ENCODE data around the gene DOCK9. TPM values are rescaled to one million over a fixed set of nuclear protein-coding genes. Genes with fewer than 3 reads are reported as not detected.

DOCK9 gene
- total RNA-seq, 4 donors from 2014 or later, result 79.1 to 197 (median 107) TPM

DNA sequence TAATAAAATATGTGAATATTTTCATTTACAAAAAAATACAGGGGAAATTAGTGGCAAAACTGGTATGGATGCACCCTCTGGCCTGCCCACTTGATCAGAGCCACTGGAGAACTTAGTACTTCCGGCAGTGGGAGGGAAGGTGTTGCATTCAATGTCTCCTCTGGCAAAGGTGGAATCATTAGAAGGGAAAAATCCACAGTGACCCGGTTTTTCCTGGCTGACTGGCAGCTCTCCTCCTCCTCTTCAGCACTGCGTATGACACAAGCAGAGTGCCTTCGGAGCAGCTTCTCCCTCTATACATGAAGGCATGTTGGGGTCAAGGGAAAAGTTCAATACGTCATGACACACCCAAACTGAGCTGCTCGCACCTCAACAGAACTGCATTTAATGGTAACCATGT, 123.4 kb downstream of the DOCK9 start:
- intact Hi-C loops (cut with DNase I; ENCODE audit: low total_unique reads), result no loop called here
- no peaks in the 10 kb centered on the region for H3K36me3 ChIP-seq

DNA sequence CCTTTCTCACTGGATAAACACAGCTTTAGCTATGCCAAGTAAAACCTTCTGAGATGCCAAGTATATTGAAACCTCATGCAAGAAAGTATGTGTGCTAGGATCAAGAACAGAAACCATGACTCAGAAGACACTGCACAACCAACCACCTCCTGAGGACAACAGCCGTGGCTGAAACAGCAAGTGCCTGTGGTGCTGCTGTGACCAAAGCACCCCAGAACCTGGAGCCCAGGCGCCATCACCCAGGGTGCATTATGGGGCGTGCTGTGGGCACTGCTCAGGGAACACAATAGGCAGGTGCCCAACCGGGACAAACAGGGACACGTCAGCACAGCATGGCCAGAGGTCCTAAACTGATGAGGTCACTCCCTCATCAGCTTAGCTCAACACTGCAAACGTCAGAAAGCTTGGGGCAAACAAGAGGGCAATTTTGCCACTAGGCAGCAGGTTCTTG, 124.1 kb downstream of the DOCK9 start:
- intact Hi-C loops (cut with DNase I; ENCODE audit: low total_unique reads), result no loop called here
- Histone ChIP-seq H3K36me3 (no peaks in the 10 kb centered on the region), H3K9me3 (no peaks in the 10 kb centered on the region), H3K4me3 (no peak overlapping the region), H3K4me1 (no peaks in the 10 kb centered on the region), H3K27ac (no peak overlapping the region), H3K27me3 (no peaks in the 10 kb centered on the region)
- TF ChIP-seq POLR2A (IDR thresholded peaks at IDR 0.05), result no peak
- no peak for TF ChIP-seq CTCF (IDR thresholded peaks at IDR 0.05)
- no peak for DNase-seq

More for the DNA sequence above, 123.4 kb downstream of the DOCK9 start:
- no peak for DNase-seq
- no peaks in the 10 kb centered on the region for H3K9me3 ChIP-seq
- H3K4me1 ChIP-seq, result no peaks in the 10 kb centered on the region
- H3K27ac ChIP-seq, result no peak overlapping the region
- no peak overlapping the region for H3K4me3 ChIP-seq
- TF ChIP-seq POLR2A (IDR thresholded peaks at IDR 0.05) (no peak), CTCF (IDR thresholded peaks at IDR 0.05) (no peak)
- no peaks in the 10 kb centered on the region for H3K27me3 ChIP-seq

DNA sequence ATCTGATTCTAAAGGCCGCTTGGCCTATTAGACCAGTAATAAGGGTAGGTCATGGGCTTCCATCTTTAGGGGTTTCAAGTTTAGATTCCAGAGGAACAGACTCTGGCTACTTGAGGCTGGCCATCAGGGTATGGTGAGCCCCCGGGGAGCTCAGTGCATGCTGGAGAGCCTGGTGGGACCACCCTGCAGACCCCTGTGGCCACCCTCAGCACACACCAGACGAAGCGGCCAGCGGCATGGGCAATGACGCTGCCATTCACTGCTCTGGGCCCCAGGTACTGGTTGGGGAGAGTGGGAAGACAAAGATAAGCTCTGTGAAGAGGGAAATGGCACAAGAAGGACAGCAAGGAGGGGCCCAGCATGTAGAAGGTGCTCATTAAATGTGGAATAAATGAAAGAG, 126.6 kb downstream of the DOCK9 start:
- Histone ChIP-seq H3K4me1 (no peaks in the 10 kb centered on the region), H3K36me3 (no peaks in the 10 kb centered on the region), H3K4me3 (no peak overlapping the region), H3K27ac (no peak overlapping the region), H3K27me3 (no peaks in the 10 kb centered on the region), H3K9me3 (no peaks in the 10 kb centered on the region)
- intact Hi-C loops (cut with DNase I; ENCODE audit: low total_unique reads), result no loop called here
- no peak for DNase-seq
- no peak for TF ChIP-seq CTCF (IDR thresholded peaks at IDR 0.05)
- TF ChIP-seq POLR2A (IDR thresholded peaks at IDR 0.05), result no peak

DNA sequence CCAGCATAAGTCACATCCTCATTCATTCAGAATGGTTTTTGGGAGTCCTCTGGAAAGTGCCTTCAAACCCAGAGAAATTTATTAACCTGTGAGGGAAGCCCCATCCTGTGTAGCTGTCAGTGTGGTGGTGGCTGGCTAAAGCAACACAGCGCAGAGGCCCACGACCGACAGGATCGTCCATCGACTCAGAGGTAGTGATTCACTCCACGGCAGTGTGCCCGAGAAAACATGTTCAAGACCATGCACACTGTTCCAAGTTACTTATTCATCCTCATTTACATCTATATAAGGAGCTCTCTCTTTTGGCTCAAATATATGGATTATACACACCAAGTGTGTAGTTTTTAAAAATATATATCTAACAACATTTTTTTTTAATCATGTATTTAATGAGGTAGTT, 129.1 kb downstream of the DOCK9 start:
- intact Hi-C loops (cut with DNase I; ENCODE audit: low total_unique reads), result no loop called here
- DNase-seq, result no peak

DNA sequence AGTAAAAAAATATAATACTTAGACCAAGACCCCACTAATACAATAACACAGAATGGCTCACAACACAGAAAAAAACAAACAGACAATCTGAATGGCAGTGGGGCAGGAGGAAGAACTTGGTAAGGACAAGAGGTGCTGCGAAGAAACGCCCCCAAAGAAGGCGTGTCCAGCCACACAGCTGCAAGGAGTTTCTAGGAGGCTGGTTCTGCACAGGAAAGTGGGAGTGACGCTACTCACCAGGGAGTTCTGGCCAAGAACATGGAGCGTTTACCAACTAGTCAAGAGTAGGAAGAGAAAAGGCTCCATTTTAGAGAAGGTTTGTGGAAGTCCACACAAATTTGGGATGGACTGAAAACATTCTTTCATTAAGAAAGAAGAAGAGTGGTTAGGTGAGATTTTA, 130.1 kb downstream of the DOCK9 start:
- Histone ChIP-seq H3K27ac (no peak overlapping the region), H3K4me3 (no peak overlapping the region), H3K36me3 (no peaks in the 10 kb centered on the region), H3K27me3 (no peaks in the 10 kb centered on the region), H3K4me1 (no peaks in the 10 kb centered on the region), H3K9me3 (no peaks in the 10 kb centered on the region)
- intact Hi-C loops (cut with DNase I; ENCODE audit: low total_unique reads), result no loop called here
- no peak for DNase-seq
- TF ChIP-seq POLR2A (IDR thresholded peaks at IDR 0.05), result no peak
- TF ChIP-seq CTCF (IDR thresholded peaks at IDR 0.05), result no peak

More for the DNA sequence above, 129.1 kb downstream of the DOCK9 start:
- no peak overlapping the region for H3K27ac ChIP-seq
- H3K4me1 ChIP-seq, result no peaks in the 10 kb centered on the region
- no peak overlapping the region for H3K4me3 ChIP-seq
- no peaks in the 10 kb centered on the region for H3K9me3 ChIP-seq
- H3K27me3 ChIP-seq, result no peaks in the 10 kb centered on the region
- no peaks in the 10 kb centered on the region for H3K36me3 ChIP-seq
- TF ChIP-seq POLR2A (IDR thresholded peaks at IDR 0.05) (no peak), CTCF (IDR thresholded peaks at IDR 0.05) (no peak)

Data from uterus (tissue), 4 donors.